Common myeloid progenitor, CD34-positive (primary cell): ENCODE measurements around the gene CFAP99.

ENCODE experiments used
- CTCF ChIA-PET: fragments of 350-600 bp; sonication (Branson Sonifier 250); formaldehyde crosslinking; loops from one replicate; lab custom pipeline; 2021; ENCODE audit warnings: antibody characterized with exemption; lab: Charles Lee
- POLR2A ChIA-PET: fragments of 350-600 bp; sonication (Branson Sonifier 250); formaldehyde crosslinking; loops from one replicate; lab custom pipeline; 2021; ENCODE audit warnings: antibody characterized with exemption; lab: Charles Lee
- DNase-seq, 3 donors: peaks; one replicate each; pipeline versions ENCODE4 v3.0.0 to v3.0.0-alpha.2; 2013
- H3K27ac ChIP-seq, 2 experiments: 1 replicate in 1 of 2; 2 replicates in 1 of 2; pipeline ENCODE4 v1.7.0; 2013; ENCODE audit warnings: inconsistent platforms in 2 of 2, low read length in 2 of 2, mild to moderate bottlenecking in 2 of 2, low read depth in 1 of 2, moderate library complexity in 1 of 2; ENCODE audit not compliant: severe bottlenecking in 2 of 2, insufficient read depth in 1 of 2, poor library complexity in 1 of 2
- H3K27me3 ChIP-seq, 5 experiments: replicated peaks in 2 of 5; 1 replicate in 3 of 5; 2 replicates in 2 of 5; pipeline versions ENCODE4 v1.6.1 to v1.7.0; 2013; ENCODE audit warnings: low read length in 4 of 5, mild to moderate bottlenecking in 2 of 5, moderate library complexity in 2 of 5, inconsistent platforms in 1 of 5; ENCODE audit not compliant: insufficient read depth in 5 of 5, control insufficient read depth in 4 of 5
- H3K36me3 ChIP-seq, 4 experiments: 1 replicate in 2 of 4; 2 replicates in 2 of 4; pipeline versions ENCODE4 v1.6.1 to v1.7.0; 2013; ENCODE audit warnings: low read length in 3 of 4, control low read depth in 1 of 4, mild to moderate bottlenecking in 1 of 4; ENCODE audit not compliant: control insufficient read depth in 4 of 4, insufficient read depth in 4 of 4
- H3K4me1 ChIP-seq, 4 experiments: 1 replicate in 3 of 4; 2 replicates in 1 of 4; pipeline versions ENCODE4 v1.6.1 to v1.7.1; 2013; ENCODE audit warnings: low read length in 3 of 4, mild to moderate bottlenecking in 3 of 4, control low read depth in 1 of 4, inconsistent platforms in 1 of 4, moderate library complexity in 1 of 4; ENCODE audit not compliant: control insufficient read depth in 4 of 4, insufficient read depth in 4 of 4; ENCODE audit errors: control extremely low read depth in 1 of 4
- H3K4me3 ChIP-seq, 7 experiments: 1 replicate in 4 of 7; 2 replicates in 3 of 7; pipeline versions ENCODE4 v1.5.1 to v1.7.0; 2013; ENCODE audit warnings: mild to moderate bottlenecking in 7 of 7, low read length in 6 of 7, moderate library complexity in 6 of 7, inconsistent platforms in 2 of 7, low read depth in 2 of 7, control low read depth in 1 of 7; ENCODE audit not compliant: insufficient read depth in 4 of 7, control insufficient read depth in 1 of 7; ENCODE audit errors: extremely low read depth in 1 of 7
- H3K9me3 ChIP-seq, 5 experiments: 1 replicate in 4 of 5; 2 replicates in 1 of 5; pipeline versions ENCODE4 v1.6.1 to v1.7.1; 2013; ENCODE audit warnings: low read length in 4 of 5, mild to moderate bottlenecking in 2 of 5, inconsistent platforms in 1 of 5, low read depth in 1 of 5, moderate library complexity in 1 of 5; ENCODE audit not compliant: control insufficient read depth in 4 of 5, insufficient read depth in 2 of 5; ENCODE audit errors: control extremely low read depth in 1 of 5
- WGBS: methylation state at CpG from one replicate; pipeline ENCODE4 v1.1.5; 2013; ENCODE audit not compliant: insufficient coverage; 5-methylcytosine and 5-hydroxymethylcytosine counted together

CFAP99 gene

DNA sequence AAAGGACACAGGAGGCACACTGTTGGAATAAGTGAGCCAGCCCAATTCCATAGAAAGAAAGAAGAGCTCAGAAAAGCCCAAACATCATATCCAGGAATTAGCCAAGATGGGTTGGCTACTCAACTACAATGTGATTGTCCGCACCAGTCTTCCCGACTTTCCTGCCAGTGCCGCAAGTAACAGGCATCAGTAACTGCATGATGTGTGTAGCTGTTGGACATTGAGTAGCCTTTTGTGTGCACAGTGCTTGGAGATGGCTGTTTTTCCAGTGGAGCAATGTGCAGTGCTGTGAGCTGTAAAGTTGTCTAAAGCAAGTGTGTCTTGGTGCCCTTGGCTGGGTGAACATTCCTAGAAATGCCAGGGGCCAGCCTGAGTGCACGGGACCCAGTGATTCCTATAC lies 88.5 kb downstream of the CFAP99 start:
- ChIA-PET CTCF (interaction anchor here (1.0 kb wide), 2 partner anchors 16 to 42 kb away, joined by 3 read pairs; no protein-coding TSS in a partner anchor), POLR2A (no interaction called here)
- Histone ChIP-seq H3K27ac (no peak overlapping the region), H3K4me3 (no peak overlapping the region), H3K27me3 (no peaks in the 10 kb centered on the region), H3K36me3 (peaks cover 9 to 64% (median 42%) of the 10 kb centered on the region in 4 experiments), H3K9me3 (no peaks in the 10 kb centered on the region), H3K4me1 (no peaks in the 10 kb centered on the region)
- no peak for DNase-seq
- WGBS, result 100% methylated on average over 1 of the region's 4 CpGs

GRCh38 chr4:2507855-2508254 lies 89.1 kb downstream of the CFAP99 start:
- Histone ChIP-seq H3K36me3 (peaks cover 9 to 69% (median 48%) of the 10 kb centered on the region in 4 experiments), H3K9me3 (no peaks in the 10 kb centered on the region), H3K27ac (no peak overlapping the region), H3K4me1 (no peaks in the 10 kb centered on the region), H3K4me3 (no peak overlapping the region), H3K27me3 (no peaks in the 10 kb centered on the region)
- CTCF ChIA-PET, result interaction anchor here (1.0 to 1.1 kb wide), 3 partner anchors 10 to 43 kb away, joined by 3 read pairs; no protein-coding TSS in a partner anchor
- WGBS, result 97% methylated on average over 6 of the region's 7 CpGs
- DNase-seq, result no peak
- POLR2A ChIA-PET, result no interaction called here

DNA sequence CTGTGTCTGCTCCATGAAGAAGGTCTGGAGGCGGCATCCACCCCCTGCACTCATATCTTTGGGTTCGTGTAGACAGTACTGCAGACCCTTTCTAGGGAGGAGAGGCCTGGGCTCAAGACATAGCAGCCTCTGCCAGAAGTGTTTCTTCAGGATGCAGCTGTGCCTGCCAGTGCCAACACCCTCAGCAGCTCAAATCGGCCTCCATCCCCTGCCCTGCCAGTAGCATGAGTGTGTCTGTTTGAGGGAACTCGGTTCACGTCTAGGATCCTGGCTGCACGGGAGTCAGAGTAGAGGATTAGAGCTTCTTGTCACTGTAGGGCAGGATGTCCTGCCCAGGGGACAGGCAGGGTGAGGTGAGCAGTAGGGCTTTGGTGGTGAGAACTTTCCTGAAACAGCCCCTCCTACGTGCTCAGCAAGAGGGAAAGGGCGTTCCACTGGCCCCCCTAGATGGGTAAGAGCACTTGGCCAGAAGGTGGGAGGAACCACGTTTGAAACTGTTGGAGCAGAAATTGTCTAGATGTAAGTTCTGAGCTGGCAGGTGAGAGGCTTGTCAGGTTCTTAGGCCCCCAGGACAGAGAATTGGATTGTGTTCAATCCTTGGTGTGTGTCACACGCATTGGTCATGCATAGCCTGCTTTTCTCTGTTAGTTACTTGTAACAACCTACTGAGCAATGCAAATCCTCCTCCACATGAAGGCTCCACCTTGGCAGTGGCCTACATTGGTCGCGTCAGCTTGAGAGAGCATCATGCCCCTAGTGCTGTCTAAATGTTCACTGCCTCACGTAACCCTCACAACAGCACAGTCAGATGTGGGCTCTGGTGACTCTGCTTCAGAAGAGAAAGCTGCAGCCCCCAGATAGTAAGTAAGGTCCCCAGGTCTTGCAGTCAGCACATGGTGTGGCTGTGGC lies 91.8 kb downstream of the CFAP99 start:
- ChIA-PET CTCF (interaction anchor here (0.9 to 1.2 kb wide), 3 partner anchors 18 to 25 kb away, joined by 3 to 5 read pairs (median 4); no protein-coding TSS in a partner anchor), POLR2A (no interaction called here)
- Histone ChIP-seq H3K4me1 (no peaks in the 10 kb centered on the region), H3K4me3 (no peak overlapping the region), H3K36me3 (peaks cover 14 to 79% (median 62%) of the 10 kb centered on the region in 4 experiments), H3K27me3 (no peaks in the 10 kb centered on the region), H3K9me3 (no peaks in the 10 kb centered on the region), H3K27ac (no peak overlapping the region)
- DNase-seq, result no peak
- 98% methylated on average over 12 of the region's 13 CpGs for WGBS

DNA sequence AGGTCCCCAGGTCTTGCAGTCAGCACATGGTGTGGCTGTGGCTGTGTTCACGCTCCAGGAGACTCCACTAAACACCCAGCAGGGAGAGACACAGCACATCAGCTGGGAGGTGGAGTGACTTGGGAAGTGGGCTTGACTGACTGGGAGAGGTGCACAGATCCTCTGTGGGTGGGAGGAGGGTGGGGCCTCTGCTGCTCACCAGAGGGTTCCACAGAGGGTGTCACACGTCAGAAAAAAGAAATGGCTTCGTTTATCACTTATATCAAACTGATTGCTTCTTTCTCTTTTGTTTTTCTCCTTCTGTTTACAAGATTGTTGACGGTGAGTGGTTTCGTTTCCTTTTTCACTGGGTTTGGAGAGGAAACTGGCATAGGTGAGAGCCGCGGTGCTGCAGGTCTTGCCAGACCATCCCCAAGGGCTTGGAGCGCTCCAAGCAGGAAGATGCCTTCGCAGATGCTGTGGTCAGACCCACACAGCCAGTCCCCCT lies 92.9 kb downstream of the CFAP99 start:
- DNase-seq, result no peak
- H3K4me1 ChIP-seq, result no peaks in the 10 kb centered on the region
- ChIA-PET CTCF (interaction anchor here (0.8 to 1.7 kb wide), 2 partner anchors 9 kb away, joined by 3 to 7 read pairs; no protein-coding TSS in a partner anchor), POLR2A (no interaction called here)
- WGBS, result 97% methylated on average over 6 of the region's 9 CpGs
- no peak overlapping the region for H3K27ac ChIP-seq
- H3K4me3 ChIP-seq, result no peak overlapping the region
- no peaks in the 10 kb centered on the region for H3K27me3 ChIP-seq
- no peaks in the 10 kb centered on the region for H3K9me3 ChIP-seq
- H3K36me3 ChIP-seq, result peaks cover 9 to 84% (median 64%) of the 10 kb centered on the region in 4 experiments
